Muscle of arm (tissue), 12 donors: Measurements from ENCODE around the gene LRR1. TPM values are rescaled to one million over a fixed set of nuclear protein-coding genes. Genes with fewer than 3 reads are reported as not detected.
A peak's percentile ranks its signal among the peaks of the same experiment; 100 is the strongest.
"Not testable (repeated sequence)": the region's sequence is repeated elsewhere in the genome, so short reads cannot be mapped to it uniquely, and the experiment has no call there.

Experiments used
- DNase-seq: peaks from one replicate; pipeline ENCODE4 v3.0.0-alpha.2; 2013
- polyA plus RNA-seq, 12 donors: library from polyadenylated mRNA; unstranded; fragments of 120-200 nt; gene quantifications; one replicate each; pipeline ENCODE4 v1.2.1, GENCODE V29; 2013; ENCODE audit not compliant: insufficient read length in 12 of 12

LRR1 gene
- polyA plus RNA-seq, 12 donors = 5.2 to 14.9 (median 8.9) TPM; not detected in 1

- DNase-seq = no peak
Observed at GRCh38 chr14:49623387-49623786, 24.6 kb downstream of the LRR1 start.

- DNase-seq = no peak
Observed at GRCh38 chr14:49623941-49624839, 25.4 kb downstream of the LRR1 start.

GRCh38 chr14:49633640-49634546 is 35.2 kb downstream of the LRR1 start:
- DNase-seq = peak; percentile 96

- peak; percentile 76 for DNase-seq
Observed at GRCh38 chr14:49634547-49635334, 36.0 kb downstream of the LRR1 start, which contains the start of gene DNAAF2. Gene DNAAF2 (minus strand): TSS chr14:49635244. CDS start chr14:49635149, 95 bp downstream.

- no peak for DNase-seq
Observed at GRCh38 chr14:49636866-49637265, 38.1 kb downstream of the LRR1 start.

GRCh38 chr14:49637534-49638078 is 38.9 kb downstream of the LRR1 start:
- no peak for DNase-seq

GRCh38 chr14:49640540-49641417 is 42.0 kb downstream of the LRR1 start:
- DNase-seq = no peak

- no peak for DNase-seq
Observed at GRCh38 chr14:49641697-49642129, 43.0 kb downstream of the LRR1 start.

GRCh38 chr14:49642163-49642562 is 43.4 kb downstream of the LRR1 start:
- DNase-seq = no peak

GRCh38 chr14:49653508-49653907 is 54.8 kb downstream of the LRR1 start:
- no peak for DNase-seq

- no peak for DNase-seq
Observed at GRCh38 chr14:49654511-49654910, 55.8 kb downstream of the LRR1 start.

GRCh38 chr14:49657500-49657899 is 58.8 kb downstream of the LRR1 start:
- not testable (repeated sequence) for DNase-seq

GRCh38 chr14:49659526-49660455 is 61.1 kb downstream of the LRR1 start:
- DNase-seq = no peak

Other genes starting within 250 kb of the LRR1 start
- 1,000 to 10,000 TPM in 10 of 12 donors, 100 to 1,000 TPM in 1, not detected in 1; 665 to 2,428 (median 1,937) TPM for gene RPS29, start 12.6 kb upstream of the LRR1 start, polyA plus RNA-seq
- 100 to 1,000 TPM in 11 of 12 donors, not detected in 1; 144 to 313 (median 177) TPM for gene RPL36AL, start 21.7 kb downstream of the LRR1 start, polyA plus RNA-seq
- gene MGAT2, start 21.9 kb downstream of the LRR1 start, polyA plus RNA-seq = 10 to 100 TPM in 9 of 12 donors, 1 to 10 TPM in 2, not detected in 1; 6.8 to 25.9 (median 12.1) TPM
- 10 to 100 TPM in 1 of 12 donors, 1 to 10 TPM in 10, not detected in 1; 7.0 to 11.1 (median 8.0) TPM for gene DNAAF2, start 36.3 kb downstream of the LRR1 start, polyA plus RNA-seq
- 10 to 100 TPM in 3 of 12 donors, 1 to 10 TPM in 8, not detected in 1; 5.2 to 20.4 (median 8.4) TPM for gene POLE2, start 89.3 kb downstream of the LRR1 start, polyA plus RNA-seq
- gene KLHDC1, start 94.2 kb downstream of the LRR1 start, polyA plus RNA-seq = 10 to 100 TPM in 1 of 12 donors, 1 to 10 TPM in 10, not detected in 1; 4.8 to 17.3 (median 5.8) TPM
- gene KLHDC2, start 169.2 kb downstream of the LRR1 start, polyA plus RNA-seq = 10 to 100 TPM in 11 of 12 donors, not detected in 1; 60.7 to 87.8 (median 74.5) TPM